ENCODE results near the gene ADCY4.
"Not testable (repeated sequence)": the region's sequence is repeated elsewhere in the genome, so short reads cannot be mapped to it uniquely, and the experiment has no call there.

ADCY4 gene

DNA sequence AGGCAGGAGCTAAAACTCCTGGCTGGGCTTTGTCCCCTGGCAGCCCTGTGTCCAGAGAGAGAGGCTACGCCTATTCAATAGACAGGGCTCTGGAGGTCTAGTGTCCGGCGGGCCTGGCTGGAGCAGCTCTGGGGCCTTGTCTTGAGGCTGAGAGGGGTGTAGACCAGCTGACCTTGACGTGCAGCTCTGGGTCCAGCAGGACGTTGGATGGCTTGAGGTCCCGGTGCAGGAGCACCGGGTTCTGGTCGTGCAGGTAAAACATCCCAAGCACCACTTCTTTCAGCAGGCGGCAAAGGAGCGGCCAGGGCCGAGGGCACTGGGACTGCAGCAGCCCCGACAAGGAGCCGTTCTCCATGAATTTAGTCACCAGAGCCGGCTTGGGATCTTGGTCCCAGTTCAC lies 4.0 kb upstream of the ADCY4 start:
- Histone ChIP-seq H3K36me3 (ENCODE audit: control insufficient read depth in 2 of 2, insufficient read depth in 2 of 2, low read length in 2 of 2) (no peaks in the 10 kb centered on the region), H3K9ac (ENCODE audit: low read length in 2 of 2) (no peak overlapping the region), H3K4me1 (ENCODE audit: control insufficient read depth, insufficient read depth, low read length) (peaks cover 10% of the 10 kb centered on the region), H3K4me3 (ENCODE audit: low read length in 2 of 2) (peak overlapping the region; percentile 46 to 61), H3K9me3 (ENCODE audit: control insufficient read depth in 2 of 2, low read length in 2 of 2) (no peaks in the 10 kb centered on the region), H3K27ac (ENCODE audit: low read length) (peak overlapping the region; percentile 24), H3K27me3 (ENCODE audit: control insufficient read depth in 1 of 2, insufficient read depth in 2 of 2, low read length in 2 of 2) (peaks cover 34 to 38% of the 10 kb centered on the region in 2 donors)

DNA sequence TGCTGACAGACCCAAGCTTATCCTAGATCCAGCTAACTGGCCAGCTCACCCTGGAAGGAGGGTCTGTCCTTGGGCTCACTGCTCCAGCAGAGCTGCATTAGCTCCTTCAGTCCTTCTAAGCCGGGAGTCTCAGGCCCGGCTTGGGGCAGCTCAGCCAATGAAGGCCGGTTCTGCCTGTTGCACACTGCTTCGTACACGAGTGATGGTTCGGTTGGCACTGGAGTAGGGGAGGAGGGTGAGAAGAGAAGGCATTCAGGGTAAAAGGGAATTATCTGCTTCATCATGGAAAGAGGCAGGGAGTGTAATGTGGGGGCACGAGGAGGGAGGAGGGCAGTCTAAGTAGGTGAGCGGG lies 2.9 kb upstream of the ADCY4 start:
- peaks cover 17% of the 10 kb centered on the region for H3K4me1 ChIP-seq (ENCODE audit: control insufficient read depth, insufficient read depth, low read length)
- no peaks in the 10 kb centered on the region for H3K36me3 ChIP-seq (ENCODE audit: control insufficient read depth in 2 of 2, insufficient read depth in 2 of 2, low read length in 2 of 2)
- H3K27me3 ChIP-seq (ENCODE audit: control insufficient read depth in 1 of 2, insufficient read depth in 2 of 2, low read length in 2 of 2) = peaks cover 36 to 43% of the 10 kb centered on the region in 2 donors
- no peak overlapping the region for H3K9ac ChIP-seq (ENCODE audit: low read length in 2 of 2)
- H3K9me3 ChIP-seq (ENCODE audit: control insufficient read depth in 2 of 2, low read length in 2 of 2) = no peaks in the 10 kb centered on the region
- no peak overlapping the region for H3K4me3 ChIP-seq (ENCODE audit: low read length in 2 of 2)
- no peak overlapping the region for H3K27ac ChIP-seq (ENCODE audit: low read length)

GRCh38 chr14:24337144-24337823 lies 2.4 kb upstream of the ADCY4 start:
- Histone ChIP-seq H3K9me3 (ENCODE audit: control insufficient read depth in 2 of 2, low read length in 2 of 2) (no peaks in the 10 kb centered on the region), H3K9ac (ENCODE audit: low read length in 2 of 2) (no peak overlapping the region), H3K27ac (ENCODE audit: low read length) (no peak overlapping the region), H3K4me1 (ENCODE audit: control insufficient read depth, insufficient read depth, low read length) (peaks cover 22% of the 10 kb centered on the region), H3K36me3 (ENCODE audit: control insufficient read depth in 2 of 2, insufficient read depth in 2 of 2, low read length in 2 of 2) (no peaks in the 10 kb centered on the region), H3K4me3 (ENCODE audit: low read length in 2 of 2) (no peak overlapping the region), H3K27me3 (ENCODE audit: control insufficient read depth in 1 of 2, insufficient read depth in 2 of 2, low read length in 2 of 2) (peaks cover 42 to 48% of the 10 kb centered on the region in 2 donors)

DNA sequence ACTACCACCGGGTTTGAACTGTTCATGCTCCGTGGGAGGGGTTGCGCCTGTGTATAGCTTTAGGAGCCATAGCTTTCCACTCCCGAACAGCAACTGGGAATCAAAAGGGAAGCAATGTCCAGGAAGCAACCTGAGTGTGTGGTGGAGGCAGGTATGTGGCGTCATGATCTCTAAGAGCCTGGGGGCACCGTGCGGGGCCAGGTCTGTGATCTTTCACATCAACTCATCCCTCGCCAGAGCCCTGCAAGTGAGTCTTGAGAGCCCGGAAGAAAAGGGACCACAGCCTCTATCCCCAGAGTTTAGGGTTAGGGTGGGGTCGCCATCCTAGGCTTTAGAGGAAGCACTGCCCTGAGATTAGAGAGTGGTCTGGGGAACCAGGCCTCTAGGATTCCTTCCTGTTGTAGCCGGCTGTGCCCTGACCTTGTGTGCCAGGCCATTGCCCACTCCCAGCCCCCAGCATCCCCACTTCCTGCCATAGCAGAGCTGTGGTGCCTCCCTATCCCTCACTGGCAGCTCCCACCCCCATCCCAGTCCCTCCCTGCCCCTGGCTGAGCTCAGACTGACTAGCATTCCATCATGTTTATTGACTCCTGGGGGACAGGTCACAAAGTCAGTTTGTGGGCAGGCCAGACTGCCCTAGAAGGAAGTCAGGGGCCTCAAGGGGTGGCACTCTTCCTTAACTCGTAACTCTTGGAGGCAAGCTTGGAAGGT lies 745 bp upstream of the ADCY4 start:
- peak overlapping the region in 1 of 2 donors; percentile 64 for H3K4me3 ChIP-seq (ENCODE audit: low read length in 2 of 2)
- no peaks in the 10 kb centered on the region for H3K36me3 ChIP-seq (ENCODE audit: control insufficient read depth in 2 of 2, insufficient read depth in 2 of 2, low read length in 2 of 2)
- no peak overlapping the region for H3K27ac ChIP-seq (ENCODE audit: low read length)
- peaks cover 46 to 50% of the 10 kb centered on the region in 2 donors for H3K27me3 ChIP-seq (ENCODE audit: control insufficient read depth in 1 of 2, insufficient read depth in 2 of 2, low read length in 2 of 2)
- H3K4me1 ChIP-seq (ENCODE audit: control insufficient read depth, insufficient read depth, low read length) = peaks cover 30% of the 10 kb centered on the region
- H3K9ac ChIP-seq (ENCODE audit: low read length in 2 of 2) = no peak overlapping the region
- H3K9me3 ChIP-seq (ENCODE audit: control insufficient read depth in 2 of 2, low read length in 2 of 2) = no peaks in the 10 kb centered on the region

DNA sequence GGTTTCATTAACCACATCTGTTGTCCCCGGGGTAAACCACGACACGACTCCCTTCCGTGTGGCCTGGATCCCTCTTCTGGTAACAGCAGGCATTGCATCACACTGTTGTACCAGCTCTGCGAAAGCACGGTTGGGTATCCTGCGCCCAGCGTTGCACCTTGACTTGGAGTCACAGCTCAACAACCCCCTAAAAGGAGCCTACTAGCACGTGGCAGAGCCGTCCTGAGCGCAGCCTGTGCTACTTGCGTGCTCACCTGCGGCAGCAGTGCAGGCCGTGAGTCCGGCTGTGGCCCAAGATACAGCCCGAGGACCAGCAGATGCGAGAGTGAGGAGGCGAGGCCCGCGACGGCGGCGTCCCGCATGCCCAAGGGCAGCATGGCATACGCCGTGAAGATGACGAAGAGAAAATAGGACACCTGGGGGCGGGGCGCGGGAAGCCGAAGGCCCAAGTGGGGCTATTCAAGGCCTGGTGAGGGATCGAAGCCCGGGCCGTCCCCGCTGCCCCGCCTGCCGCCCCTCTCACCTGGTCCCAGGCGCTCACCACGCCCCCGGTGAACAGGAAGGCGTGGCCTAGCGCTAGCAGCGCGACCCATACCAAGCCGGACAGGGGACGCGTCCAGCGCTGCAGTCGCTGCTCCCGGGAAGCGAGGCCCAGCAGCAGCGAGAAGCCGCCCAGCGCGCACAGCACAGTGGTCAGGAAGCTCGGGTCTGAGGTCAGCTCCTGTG lies 2.4 kb downstream of the ADCY4 start:
- Histone ChIP-seq H3K4me1 (ENCODE audit: control insufficient read depth, insufficient read depth, low read length) (peaks cover 33% of the 10 kb centered on the region), H3K27ac (ENCODE audit: low read length) (no peak overlapping the region), H3K9ac (ENCODE audit: low read length in 2 of 2) (peak overlapping the region in 1 of 2 donors; percentile 15), H3K27me3 (ENCODE audit: control insufficient read depth in 1 of 2, insufficient read depth in 2 of 2, low read length in 2 of 2) (peaks cover 36 to 44% of the 10 kb centered on the region in 2 donors), H3K9me3 (ENCODE audit: control insufficient read depth in 2 of 2, low read length in 2 of 2) (no peaks in the 10 kb centered on the region), H3K36me3 (ENCODE audit: control insufficient read depth in 2 of 2, insufficient read depth in 2 of 2, low read length in 2 of 2) (no peaks in the 10 kb centered on the region), H3K4me3 (ENCODE audit: low read length in 2 of 2) (peak overlapping the region; percentile 46 to 66)

GRCh38 chr14:24331731-24332267 lies 3.1 kb downstream of the ADCY4 start:
- Histone ChIP-seq H3K9me3 (ENCODE audit: control insufficient read depth in 2 of 2, low read length in 2 of 2) (no peaks in the 10 kb centered on the region), H3K4me1 (ENCODE audit: control insufficient read depth, insufficient read depth, low read length) (peaks cover 33% of the 10 kb centered on the region), H3K9ac (ENCODE audit: low read length in 2 of 2) (no peak overlapping the region), H3K27me3 (ENCODE audit: control insufficient read depth in 1 of 2, insufficient read depth in 2 of 2, low read length in 2 of 2) (peaks cover 34 to 43% of the 10 kb centered on the region in 2 donors), H3K36me3 (ENCODE audit: control insufficient read depth in 2 of 2, insufficient read depth in 2 of 2, low read length in 2 of 2) (no peaks in the 10 kb centered on the region), H3K4me3 (ENCODE audit: low read length in 2 of 2) (peak overlapping the region in 1 of 2 donors; percentile 66), H3K27ac (ENCODE audit: low read length) (no peak overlapping the region)

DNA sequence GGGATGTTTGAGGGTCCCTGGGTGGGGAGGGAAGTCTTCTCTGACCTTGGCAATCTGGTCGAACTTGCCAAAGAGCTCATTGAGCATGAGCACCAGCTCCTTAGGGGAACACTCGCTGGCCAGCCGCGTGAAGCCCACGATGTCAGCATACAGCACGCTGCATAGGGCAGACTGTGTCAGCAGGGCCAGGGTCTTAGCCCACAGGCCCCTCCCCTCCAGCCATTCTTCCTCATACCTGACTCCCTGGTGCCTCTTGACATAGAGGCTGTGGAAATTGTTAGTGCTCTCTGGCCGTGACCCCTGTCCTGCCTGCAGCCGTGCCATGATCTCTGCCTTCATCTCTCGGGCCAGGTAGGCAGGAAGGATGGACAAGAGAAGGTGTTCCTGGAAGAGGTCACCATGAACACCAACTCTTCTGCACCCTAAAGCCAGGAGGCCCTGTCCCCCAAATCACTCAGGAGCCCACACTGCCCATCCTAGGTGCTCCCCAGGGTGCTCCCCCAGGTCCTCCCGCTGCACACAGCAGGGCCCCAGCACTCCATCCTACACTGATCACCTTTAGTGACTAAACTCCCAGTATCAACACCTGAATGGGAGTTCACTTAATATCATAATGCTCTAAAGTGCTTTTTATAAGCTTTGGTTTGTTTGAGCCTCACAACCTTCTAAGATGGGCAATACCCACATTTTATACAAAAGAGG lies 3.7 kb downstream of the ADCY4 start:
- no peak overlapping the region for H3K27ac ChIP-seq (ENCODE audit: low read length)
- no peaks in the 10 kb centered on the region for H3K36me3 ChIP-seq (ENCODE audit: control insufficient read depth in 2 of 2, insufficient read depth in 2 of 2, low read length in 2 of 2)
- H3K4me1 ChIP-seq (ENCODE audit: control insufficient read depth, insufficient read depth, low read length) = peaks cover 33% of the 10 kb centered on the region
- no peak overlapping the region for H3K9ac ChIP-seq (ENCODE audit: low read length in 2 of 2)
- no peak overlapping the region for H3K4me3 ChIP-seq (ENCODE audit: low read length in 2 of 2)
- H3K9me3 ChIP-seq (ENCODE audit: control insufficient read depth in 2 of 2, low read length in 2 of 2) = no peaks in the 10 kb centered on the region
- peaks cover 34 to 38% of the 10 kb centered on the region in 2 donors for H3K27me3 ChIP-seq (ENCODE audit: control insufficient read depth in 1 of 2, insufficient read depth in 2 of 2, low read length in 2 of 2)

GRCh38 chr14:24329736-24330135 lies 5.1 kb downstream of the ADCY4 start:
- Histone ChIP-seq H3K4me3 (ENCODE audit: low read length in 2 of 2) (no peak overlapping the region), H3K27me3 (ENCODE audit: control insufficient read depth in 1 of 2, insufficient read depth in 2 of 2, low read length in 2 of 2) (peaks cover 22 to 25% of the 10 kb centered on the region in 2 donors), H3K36me3 (ENCODE audit: control insufficient read depth in 2 of 2, insufficient read depth in 2 of 2, low read length in 2 of 2) (no peaks in the 10 kb centered on the region), H3K9ac (ENCODE audit: low read length in 2 of 2) (no peak overlapping the region), H3K4me1 (ENCODE audit: control insufficient read depth, insufficient read depth, low read length) (peaks cover 33% of the 10 kb centered on the region), H3K27ac (ENCODE audit: low read length) (no peak overlapping the region), H3K9me3 (ENCODE audit: control insufficient read depth in 2 of 2, low read length in 2 of 2) (no peaks in the 10 kb centered on the region)

GRCh38 chr14:24329073-24329663 lies 5.7 kb downstream of the ADCY4 start:
- H3K9ac ChIP-seq (ENCODE audit: low read length in 2 of 2) = no peak overlapping the region
- H3K27me3 ChIP-seq (ENCODE audit: control insufficient read depth in 1 of 2, insufficient read depth in 2 of 2, low read length in 2 of 2) = peaks cover 17 to 20% of the 10 kb centered on the region in 2 donors
- no peak overlapping the region for H3K4me3 ChIP-seq (ENCODE audit: low read length in 2 of 2)
- H3K9me3 ChIP-seq (ENCODE audit: control insufficient read depth in 2 of 2, low read length in 2 of 2) = no peaks in the 10 kb centered on the region
- peaks cover 28% of the 10 kb centered on the region for H3K4me1 ChIP-seq (ENCODE audit: control insufficient read depth, insufficient read depth, low read length)
- no peak overlapping the region for H3K27ac ChIP-seq (ENCODE audit: low read length)
- H3K36me3 ChIP-seq (ENCODE audit: control insufficient read depth in 2 of 2, insufficient read depth in 2 of 2, low read length in 2 of 2) = no peaks in the 10 kb centered on the region

- H3K27ac ChIP-seq (ENCODE audit: low read length); H3K36me3 ChIP-seq (ENCODE audit: control insufficient read depth in 2 of 2, insufficient read depth in 2 of 2, low read length in 2 of 2); H3K4me3 ChIP-seq (ENCODE audit: low read length in 2 of 2); H3K9ac ChIP-seq (ENCODE audit: low read length in 2 of 2); H3K9me3 ChIP-seq (ENCODE audit: control insufficient read depth in 2 of 2, low read length in 2 of 2): not testable (repeated sequence)
- Histone ChIP-seq H3K27me3 (ENCODE audit: control insufficient read depth in 1 of 2, insufficient read depth in 2 of 2, low read length in 2 of 2) (peaks cover 13 to 16% of the 10 kb centered on the region in 2 donors), H3K4me1 (ENCODE audit: control insufficient read depth, insufficient read depth, low read length) (peaks cover 19% of the 10 kb centered on the region)
Observed at GRCh38 chr14:24327914-24328313, 7.0 kb downstream of the ADCY4 start.
